ENCODE data around the gene RAB3GAP2.
A peak's percentile ranks its signal among the peaks of the same experiment; 100 is the strongest.
"Not testable (repeated sequence)": the region's sequence is repeated elsewhere in the genome, so short reads cannot be mapped to it uniquely, and the experiment has no call there.

RAB3GAP2 gene

GRCh38 chr1:220153147-220153546 is 119.1 kb downstream of the RAB3GAP2 start:
- FAIRE-seq (no peak), DNase-seq (ENCODE audit: low spot score) (no peak)

GRCh38 chr1:220151454-220151853 is 120.8 kb downstream of the RAB3GAP2 start:
- FAIRE-seq (no peak), DNase-seq (ENCODE audit: low spot score) (no peak)

GRCh38 chr1:220149742-220150141 is 122.5 kb downstream of the RAB3GAP2 start:
- FAIRE-seq, result no peak

GRCh38 chr1:220144051-220144450 is 128.2 kb downstream of the RAB3GAP2 start:
- no peak for FAIRE-seq
- no peak for DNase-seq (ENCODE audit: low spot score)

More at GRCh38 chr1:220149742-220150141, 122.5 kb downstream of the RAB3GAP2 start:
- DNase-seq (ENCODE audit: low spot score), result no peak

GRCh38 chr1:220139966-220140365 is 132.3 kb downstream of the RAB3GAP2 start:
- FAIRE-seq, result no peak
- DNase-seq (ENCODE audit: low spot score), result no peak

- DNase-seq (ENCODE audit: low spot score) (no peak), FAIRE-seq (no peak)
Observed at GRCh38 chr1:220137019-220137786, 135.1 kb downstream of the RAB3GAP2 start.

GRCh38 chr1:220135755-220136154 is 136.5 kb downstream of the RAB3GAP2 start:
- no peak for DNase-seq (ENCODE audit: low spot score)

GRCh38 chr1:220129479-220130210 is 142.6 kb downstream of the RAB3GAP2 start:
- no peak for DNase-seq (ENCODE audit: low spot score)
- FAIRE-seq, result no peak

More at GRCh38 chr1:220135755-220136154, 136.5 kb downstream of the RAB3GAP2 start:
- FAIRE-seq, result no peak

GRCh38 chr1:220127076-220127475 is 145.2 kb downstream of the RAB3GAP2 start:
- DNase-seq (ENCODE audit: low spot score) (no peak), FAIRE-seq (no peak)

- FAIRE-seq (no peak), DNase-seq (ENCODE audit: low spot score) (no peak)
Observed at GRCh38 chr1:220124542-220124941, 147.7 kb downstream of the RAB3GAP2 start.

- FAIRE-seq (no peak), DNase-seq (ENCODE audit: low spot score) (no peak)
Observed at GRCh38 chr1:220123889-220124288, 148.4 kb downstream of the RAB3GAP2 start.

GRCh38 chr1:220123066-220123465 is 149.2 kb downstream of the RAB3GAP2 start:
- DNase-seq (ENCODE audit: low spot score) (no peak), FAIRE-seq (peak; percentile 68)

GRCh38 chr1:220121791-220122530 is 150.3 kb downstream of the RAB3GAP2 start:
- FAIRE-seq (no peak), DNase-seq (ENCODE audit: low spot score) (no peak)

GRCh38 chr1:220119043-220119512 is 153.2 kb downstream of the RAB3GAP2 start:
- DNase-seq (ENCODE audit: low spot score) (no peak), FAIRE-seq (no peak)

GRCh38 chr1:220113136-220113695 is 159.0 kb downstream of the RAB3GAP2 start:
- peak; percentile 61 for FAIRE-seq
- no peak for DNase-seq (ENCODE audit: low spot score)

- FAIRE-seq; DNase-seq (ENCODE audit: low spot score): not testable (repeated sequence)
Observed at GRCh38 chr1:220112600-220112999, 159.7 kb downstream of the RAB3GAP2 start.

- not testable (repeated sequence) for FAIRE-seq; DNase-seq (ENCODE audit: low spot score)
Observed at GRCh38 chr1:220110473-220110872, 161.8 kb downstream of the RAB3GAP2 start.

- no peak for DNase-seq (ENCODE audit: low spot score)
- no peak for FAIRE-seq
Observed at GRCh38 chr1:220099826-220100225, 172.4 kb downstream of the RAB3GAP2 start.

Measured in RCC 7860 (cell line).